A172 (cell line): ENCODE data around the gene PPP1R14C. TPM values are rescaled to one million over a fixed set of nuclear protein-coding genes. Genes with fewer than 3 reads are reported as not detected.

ENCODE experiments used
- DNase-seq: peaks from one replicate; pipeline ENCODE4 v3.0.0-alpha.2; 2015; ENCODE audit warnings: low spot score
- total RNA-seq: library from RNA; depleted of rRNA; stranded (reverse); fragments of >200 nt; shearing (Covaris generic); gene quantifications from 2 replicates; pipeline ENCODE4 v1.2.3, GENCODE V29; 2014

The PPP1R14C gene
- total RNA-seq, 1 experiment from 2014 or later: 0.03 TPM

DNA sequence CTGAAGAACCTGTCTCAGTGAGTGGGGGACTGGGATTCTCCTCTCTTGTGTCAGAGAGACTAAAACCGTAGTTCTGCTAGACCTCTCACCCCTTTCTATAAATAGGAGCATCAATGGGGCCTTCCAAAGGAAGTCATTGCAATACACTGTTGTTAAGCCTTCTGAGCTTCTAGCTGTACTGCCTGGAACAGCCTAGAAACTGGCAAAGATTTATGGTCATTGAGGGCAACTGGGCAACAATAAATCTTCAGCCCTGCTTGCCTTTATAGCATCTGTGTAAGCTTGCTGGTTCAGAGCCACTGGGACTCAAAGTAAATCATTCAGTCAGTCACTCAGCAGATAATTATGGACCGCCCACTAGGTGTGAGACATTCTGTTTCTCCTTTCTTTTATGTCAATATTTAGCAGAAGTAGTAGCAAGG lies 53.2 kb downstream of the PPP1R14C start:
- DNase-seq: peak; percentile 56

DNA sequence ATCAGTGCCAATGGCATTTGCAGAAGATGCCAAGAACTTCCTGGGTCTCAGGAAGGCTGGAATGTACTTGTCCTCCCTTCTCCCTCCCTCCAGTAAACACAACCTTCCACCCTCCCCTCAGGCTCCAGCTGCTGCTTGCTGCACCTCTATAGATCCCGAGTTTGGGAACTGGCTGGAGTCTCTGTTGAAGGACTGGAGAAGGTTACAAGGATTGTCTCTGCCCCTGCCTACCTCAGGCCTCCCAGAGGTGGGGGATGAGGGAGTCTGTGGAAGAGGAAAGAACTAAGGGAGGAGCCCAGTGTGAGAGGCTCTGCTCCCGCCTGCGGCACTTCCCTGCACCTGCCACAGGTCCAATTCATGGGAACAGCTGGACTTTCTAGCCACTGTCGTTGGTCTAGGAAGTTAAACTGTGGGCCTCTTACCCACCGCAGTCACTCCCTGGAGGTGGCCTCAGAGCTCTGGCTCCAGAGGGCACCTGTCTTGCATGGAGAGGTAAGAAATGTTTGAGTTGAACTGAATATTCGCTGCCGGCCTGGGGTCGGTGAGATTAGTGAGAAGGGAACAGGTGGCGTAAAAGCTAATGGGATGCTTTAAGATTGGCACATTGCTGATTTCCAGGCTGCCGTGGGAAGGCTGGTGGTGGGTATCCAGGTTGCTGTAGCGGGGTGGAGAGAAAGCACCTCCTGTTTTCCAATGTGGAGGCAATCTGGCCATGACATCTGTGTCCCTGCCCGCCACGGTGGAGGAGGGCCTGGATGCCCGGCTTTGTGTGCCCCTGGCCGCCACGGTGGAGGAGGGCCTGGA lies 54.3 kb downstream of the PPP1R14C start:
- DNase-seq: no peak

DNA sequence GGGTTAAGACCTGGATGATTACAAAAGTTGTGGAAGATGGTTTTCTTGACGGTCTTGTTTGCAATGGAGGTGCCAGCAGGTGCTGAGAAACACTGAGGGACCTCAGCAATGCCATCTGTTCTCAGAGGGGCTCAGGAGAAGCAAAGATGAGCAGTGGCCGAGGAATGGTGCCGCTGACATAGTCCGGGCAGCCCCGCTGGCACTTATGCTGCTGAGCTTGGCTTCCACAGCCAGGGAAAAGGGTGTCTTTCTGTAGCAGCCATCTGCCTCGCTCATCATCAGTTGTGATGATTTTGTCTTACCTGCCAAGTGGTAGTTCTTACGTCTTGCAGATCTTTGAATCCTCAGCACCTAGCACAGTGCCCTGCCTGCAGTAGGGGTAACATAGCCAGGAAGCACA lies 55.7 kb downstream of the PPP1R14C start:
- no peak for DNase-seq

DNA sequence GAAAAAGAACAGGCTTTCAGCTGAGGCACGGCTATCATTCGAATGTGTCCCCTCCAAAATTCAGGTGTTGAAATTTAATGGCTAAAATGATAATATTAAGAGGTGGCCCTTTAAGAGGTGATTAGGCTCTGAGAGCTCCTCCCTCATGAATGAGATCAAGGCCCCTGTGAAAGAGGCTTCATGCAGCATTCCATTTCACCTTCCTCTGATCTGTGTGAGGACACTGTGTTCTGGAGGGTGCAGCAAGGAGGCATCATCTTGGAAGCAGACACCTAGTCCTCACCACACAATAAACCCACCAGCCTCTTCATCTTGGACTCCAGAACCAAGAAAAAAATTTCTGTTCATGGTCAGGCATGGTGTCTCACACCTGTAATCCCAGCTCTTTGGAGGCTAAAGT lies 56.4 kb downstream of the PPP1R14C start:
- DNase-seq: no peak

DNA sequence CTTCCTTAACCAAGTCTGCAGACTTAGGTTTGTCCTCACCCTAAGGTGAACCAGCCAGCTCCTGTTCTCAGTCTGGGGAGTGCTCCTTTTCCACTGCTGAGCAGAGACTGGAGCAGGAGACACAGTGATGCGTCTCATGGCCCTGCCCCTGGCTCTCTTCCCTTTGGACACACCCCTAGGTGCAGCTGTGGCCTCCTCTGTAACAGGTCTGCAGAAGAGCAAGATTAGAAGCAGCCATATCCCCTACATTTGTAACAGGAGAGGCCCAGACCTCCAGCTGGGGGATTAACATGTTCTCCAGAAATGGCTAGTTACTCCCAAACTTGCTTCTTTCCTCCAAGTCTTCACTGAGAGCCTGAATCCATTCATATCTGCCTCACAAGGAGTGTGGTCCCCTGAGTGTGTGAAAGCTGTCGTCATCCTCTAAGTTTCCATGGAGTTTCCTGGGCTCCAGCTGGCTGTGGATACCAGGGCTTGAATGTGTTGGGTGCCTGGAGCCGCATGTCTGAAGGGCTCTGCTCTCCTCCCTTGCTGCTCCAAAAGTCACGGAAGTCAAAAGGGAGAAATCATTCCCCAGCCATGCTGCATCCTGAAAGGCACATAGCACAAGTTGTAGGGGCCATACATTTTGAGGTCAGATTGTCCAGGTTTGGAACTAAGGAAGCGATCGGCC lies 57.7 kb downstream of the PPP1R14C start:
- DNase-seq: no peak

DNA sequence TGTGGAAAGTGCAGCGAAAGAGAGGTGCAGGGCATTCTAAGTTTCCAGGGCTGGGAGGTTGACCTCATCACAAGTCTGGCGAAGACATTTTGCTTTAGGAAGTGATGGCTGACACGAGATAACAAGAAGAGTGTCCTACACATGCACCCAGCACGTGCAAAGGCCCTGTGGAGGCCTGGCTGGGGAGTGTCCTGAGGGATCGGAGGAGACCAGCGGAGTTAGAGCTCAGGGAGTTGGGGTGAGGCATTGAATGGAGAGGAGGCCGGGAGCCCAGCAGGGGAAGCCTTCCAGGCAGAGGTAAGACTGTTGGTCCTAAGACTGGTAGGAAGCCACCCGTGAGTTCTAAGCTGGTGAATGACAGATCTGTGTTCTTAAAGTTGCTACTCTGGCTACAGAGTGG lies 58.4 kb downstream of the PPP1R14C start:
- DNase-seq: no peak

DNA sequence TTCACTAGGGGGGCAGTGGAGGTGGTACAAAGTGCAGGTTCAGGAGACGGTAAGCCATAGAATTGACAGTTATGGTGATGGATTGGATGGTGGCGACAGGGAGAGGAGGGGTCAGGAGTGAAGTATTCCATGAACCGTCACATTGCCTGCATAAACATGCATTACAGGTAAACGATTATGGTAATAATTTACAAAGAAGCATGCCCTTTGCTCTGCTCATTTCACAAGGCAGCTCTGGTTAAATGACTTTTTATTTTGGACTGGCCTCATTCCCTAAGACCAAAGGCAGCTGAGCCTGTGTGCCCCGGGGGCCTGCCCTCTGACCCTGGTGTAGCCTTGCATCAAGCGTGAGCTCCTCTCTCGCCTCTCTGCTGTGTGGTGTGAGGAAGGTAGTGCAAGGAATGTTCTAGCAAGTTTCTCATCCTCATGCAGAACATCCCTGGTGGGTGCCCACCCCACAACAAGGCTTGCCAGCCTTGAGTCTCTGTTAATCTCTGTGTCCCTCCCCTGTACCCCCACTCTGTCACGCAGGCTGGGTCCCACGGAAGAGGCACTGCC lies 59.0 kb downstream of the PPP1R14C start:
- no peak for DNase-seq

DNA sequence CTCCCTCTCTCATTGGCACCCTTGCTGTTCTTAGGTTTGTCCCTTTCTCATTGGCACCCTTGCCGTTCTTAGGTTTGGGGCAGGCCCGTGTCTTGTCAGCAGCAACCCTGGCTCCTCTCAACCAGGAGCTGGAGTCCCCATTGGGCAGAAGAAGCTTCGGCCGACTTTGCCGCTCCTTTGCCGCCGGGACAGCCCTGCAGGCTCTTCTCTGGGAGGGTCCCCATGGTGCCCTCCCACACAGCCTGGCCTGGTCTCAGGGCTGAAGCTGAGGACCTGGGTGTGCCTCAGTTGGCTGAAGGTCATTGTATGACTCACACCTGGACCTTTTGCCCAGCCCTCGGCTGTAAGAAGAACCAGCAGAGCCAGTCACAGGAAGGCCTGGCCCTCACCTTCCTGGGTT lies 59.6 kb downstream of the PPP1R14C start:
- no peak for DNase-seq

DNA sequence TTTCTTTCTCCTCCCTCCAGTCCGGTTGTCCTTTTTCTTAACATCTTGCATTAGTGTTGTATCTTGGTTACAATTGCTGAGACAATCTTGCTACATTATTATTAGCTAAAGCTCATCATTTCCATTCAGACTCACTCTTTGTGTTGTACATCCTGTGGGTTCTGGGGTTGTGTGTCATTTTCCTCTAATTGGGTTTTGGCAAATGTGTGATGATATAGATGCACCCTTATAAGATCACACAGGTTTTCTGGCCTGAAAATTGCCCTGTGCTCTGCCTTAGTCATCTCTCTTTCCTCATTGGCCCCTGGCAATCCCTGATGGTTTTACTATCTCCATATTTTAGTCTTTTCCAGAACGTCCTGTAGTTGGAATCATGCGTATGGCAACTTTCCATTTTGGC lies 60.1 kb downstream of the PPP1R14C start:
- DNase-seq: no peak

DNA sequence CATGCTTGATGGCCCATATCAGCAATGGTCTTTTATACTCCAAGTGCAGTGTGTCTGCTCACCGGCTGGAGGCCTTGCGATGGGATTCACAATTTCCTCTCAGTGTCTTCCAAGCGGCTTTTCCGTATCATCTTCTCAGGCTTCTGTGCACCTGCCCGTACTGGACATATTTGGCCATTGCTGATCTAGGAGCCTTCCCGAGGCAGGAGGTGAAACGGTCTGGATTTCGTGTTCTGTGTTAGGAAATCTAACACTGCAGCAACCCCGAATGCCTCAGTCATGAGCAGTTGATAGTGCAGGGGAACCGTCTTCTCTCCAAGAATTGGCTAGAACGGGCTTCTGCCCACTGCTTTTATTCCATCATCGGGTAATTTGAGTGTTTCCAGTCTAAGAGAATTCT lies 60.5 kb downstream of the PPP1R14C start:
- no peak for DNase-seq

DNA sequence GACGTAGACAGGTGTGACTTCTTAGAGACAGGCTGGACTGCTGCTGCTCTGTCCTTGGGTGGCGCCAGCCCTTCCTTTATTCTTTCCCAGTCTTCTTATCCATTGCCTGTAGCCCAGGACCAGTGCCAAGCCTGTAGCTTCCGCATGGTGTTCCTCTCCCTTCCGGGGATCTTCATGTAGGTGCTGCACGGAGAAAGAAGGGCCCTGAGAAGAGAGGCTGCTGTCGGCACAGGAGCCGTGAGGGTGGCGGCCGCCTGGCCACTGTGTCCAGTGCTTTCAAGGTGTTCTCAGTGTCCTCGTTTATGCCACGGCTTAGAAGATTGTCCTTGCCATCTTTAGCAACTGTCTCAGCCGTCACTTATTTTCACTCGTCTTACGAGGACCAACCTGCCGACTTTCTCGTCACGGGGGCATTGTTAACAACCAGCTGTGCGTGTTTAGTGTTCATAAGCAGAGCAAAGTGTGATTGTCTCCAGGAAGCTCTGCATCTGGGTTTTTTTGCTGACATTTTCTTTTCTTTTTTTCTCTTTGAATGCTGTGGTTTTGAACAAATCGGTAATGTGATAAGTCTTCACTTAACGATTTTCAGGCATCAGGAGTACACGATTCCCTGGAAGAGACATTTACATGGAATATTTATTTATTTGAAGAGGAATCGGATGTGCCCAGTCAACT lies 61.2 kb downstream of the PPP1R14C start:
- no peak for DNase-seq

DNA sequence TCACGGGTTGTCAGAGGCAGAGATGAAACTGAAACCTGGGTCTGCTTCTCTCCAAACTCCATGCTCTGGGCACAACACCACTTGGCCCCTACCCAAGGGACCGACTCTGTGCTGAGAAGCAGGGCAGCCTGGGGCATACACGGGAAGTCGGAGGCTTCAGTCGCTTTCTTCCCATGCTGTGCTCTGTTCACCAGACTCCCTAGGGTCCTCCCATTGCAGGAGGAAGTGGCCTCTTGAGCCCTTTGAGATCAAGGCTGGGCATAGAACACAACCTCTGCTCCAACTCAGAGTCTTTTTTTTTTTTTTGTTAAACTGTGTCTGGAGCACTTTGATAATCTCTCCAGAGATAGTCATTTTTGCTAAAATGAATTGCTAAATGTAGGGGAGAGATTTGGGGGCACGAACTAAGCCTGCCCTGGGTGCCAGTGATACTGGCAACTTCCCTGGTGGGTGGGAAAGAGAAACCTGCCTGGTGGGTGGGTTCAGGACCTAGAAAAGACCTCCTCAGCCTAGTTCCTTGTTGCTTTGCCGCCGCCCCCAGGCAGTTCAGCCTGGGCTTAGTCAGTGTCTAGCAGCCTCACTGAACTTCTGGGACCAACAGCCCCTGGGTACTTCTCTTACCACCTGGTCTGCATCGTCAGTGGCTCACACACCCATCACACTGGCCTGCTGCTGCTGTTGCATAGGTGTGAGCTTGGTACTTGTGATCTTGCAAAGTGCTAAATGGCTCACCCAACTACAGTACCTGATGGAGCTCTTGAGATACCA lies 62.0 kb downstream of the PPP1R14C start:
- no peak for DNase-seq

DNA sequence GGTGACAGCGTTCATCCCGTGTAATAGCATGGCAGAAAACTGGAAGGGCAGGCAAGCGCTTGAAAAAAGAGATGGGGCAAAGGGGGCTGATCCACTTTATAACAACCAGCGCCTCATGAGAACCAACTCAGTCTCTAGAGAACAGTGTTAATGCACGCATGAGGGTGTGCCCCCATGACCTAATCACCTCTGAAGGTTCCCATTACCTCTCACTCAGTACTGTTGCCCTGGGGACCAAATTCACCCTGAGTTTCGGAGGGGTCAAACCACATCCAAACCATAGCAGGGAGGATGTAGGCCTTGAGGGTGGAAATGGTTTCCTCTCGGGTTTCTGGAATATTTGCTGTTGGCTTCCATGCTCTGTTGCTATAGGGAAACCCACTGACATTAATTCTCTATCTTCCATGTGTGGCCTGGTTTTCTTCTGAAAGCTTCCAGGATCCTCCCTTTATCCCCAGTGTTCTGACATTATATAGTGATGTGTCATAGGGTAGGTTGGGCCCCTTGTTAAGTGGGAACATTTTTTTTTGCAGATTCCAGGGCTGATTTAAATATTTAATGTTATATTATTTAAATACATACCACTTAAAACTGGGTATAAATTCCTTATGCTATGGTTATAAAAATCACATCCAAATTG lies 65.2 kb downstream of the PPP1R14C start:
- DNase-seq: peak; percentile 23

DNA sequence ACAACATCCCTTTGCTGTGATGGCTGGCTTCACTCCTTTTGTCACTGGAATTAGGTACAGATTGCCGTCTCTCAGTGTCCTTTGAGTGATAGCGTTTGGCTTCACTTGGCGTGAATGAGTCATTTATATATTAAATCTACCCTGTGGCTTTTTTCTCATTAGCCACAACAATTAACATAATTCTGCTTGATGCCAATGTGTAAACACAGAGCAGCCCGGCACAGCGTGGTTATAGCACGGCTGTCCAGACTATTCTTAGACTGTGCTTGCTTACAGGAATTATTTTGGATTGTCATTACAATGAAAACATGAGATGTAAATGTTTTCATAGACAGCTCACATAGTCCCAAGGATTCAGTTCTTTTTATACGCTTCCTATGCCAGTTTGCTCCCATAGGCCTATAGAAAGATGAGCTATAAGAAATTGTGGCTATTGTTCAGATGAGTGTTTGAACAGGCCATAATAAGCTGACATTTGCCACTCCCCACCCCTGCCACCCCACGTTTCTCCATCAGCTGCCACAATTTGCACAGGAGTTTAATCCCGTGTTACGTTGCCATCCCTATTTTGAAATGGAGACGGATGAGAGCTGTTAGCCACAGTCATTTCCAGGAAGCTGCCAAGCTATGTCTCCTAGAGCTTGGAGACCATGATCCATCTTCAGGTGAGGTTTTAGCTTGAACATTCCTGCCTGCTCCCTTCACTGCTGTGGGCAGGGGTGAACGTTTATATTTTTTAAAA lies 65.9 kb downstream of the PPP1R14C start:
- DNase-seq: no peak

DNA sequence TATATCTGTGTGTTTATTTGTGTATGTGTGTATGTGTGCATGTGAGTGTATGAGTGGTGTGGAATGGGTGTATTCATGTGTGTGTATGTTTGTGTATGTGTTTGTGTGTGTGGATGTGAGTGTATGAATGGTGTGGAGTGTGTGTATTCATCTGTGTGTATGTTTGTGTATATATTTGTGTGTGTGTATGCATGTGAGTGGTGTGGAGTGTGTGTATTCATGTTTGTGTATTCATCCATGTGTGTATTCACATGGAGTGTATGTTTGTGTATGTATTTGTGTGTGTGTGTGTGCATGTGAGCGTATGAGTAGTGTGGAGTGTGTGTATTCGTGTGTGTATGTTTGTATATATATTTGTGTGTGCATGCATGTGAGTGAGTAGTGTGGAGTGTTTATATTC lies 66.6 kb downstream of the PPP1R14C start:
- no peak for DNase-seq

DNA sequence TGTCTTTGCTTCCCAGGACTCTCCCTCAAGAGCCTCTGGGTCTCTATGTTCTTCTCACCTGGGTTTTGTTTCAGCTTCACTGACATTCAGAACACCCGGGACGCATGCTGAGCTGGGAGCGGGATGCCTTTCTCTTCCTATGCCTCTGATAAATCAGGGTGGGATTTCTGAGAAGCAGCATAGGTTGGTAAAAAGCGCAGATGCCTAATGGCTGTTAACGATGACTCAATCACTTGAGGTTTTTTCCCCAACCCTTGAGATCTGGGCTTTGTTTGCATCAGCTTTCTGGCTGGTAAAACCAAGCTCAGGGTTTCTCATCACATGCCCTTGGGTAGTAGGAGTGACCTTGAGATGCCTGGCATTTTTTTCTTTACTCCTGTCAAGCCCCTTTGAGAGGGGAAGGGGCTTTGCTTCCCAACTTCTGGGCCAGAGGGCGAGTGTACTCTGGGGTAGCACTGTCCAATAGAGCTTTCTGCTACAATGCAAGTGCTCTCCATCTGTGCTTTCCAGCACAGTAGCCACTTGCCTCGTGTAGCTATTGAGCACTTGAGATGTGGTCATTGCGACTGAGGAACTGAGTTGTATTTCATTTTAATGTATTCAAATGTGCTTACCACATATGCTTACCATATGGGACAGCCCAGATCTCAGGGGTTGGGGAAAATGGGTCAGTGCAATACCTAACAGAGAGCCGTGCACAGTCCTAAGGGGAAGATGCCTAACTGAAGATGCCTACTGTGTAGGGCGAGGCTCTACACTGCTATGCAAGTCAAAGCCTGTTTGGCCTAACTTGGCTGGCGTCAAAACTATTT lies 69.1 kb downstream of the PPP1R14C start:
- peak; percentile 25 for DNase-seq

DNA sequence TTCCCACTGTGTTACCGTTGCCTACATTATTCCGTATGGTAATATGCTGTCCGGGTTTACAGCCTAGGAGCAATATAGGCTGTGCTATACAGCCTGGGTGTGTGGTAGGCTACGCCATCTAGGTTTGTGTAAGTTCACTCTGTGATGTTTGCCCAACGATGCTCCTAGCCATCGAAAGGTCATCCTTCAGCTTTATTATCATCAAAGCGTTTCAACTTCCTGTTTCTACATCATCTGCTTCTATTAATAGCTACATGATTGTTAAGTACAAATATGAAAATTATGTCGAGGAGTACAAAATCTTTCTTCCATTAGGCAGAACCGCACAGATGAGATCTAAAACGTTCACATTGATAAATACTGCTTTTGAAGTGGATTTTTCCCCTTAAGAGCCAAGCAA lies 69.9 kb downstream of the PPP1R14C start:
- no peak for DNase-seq

DNA sequence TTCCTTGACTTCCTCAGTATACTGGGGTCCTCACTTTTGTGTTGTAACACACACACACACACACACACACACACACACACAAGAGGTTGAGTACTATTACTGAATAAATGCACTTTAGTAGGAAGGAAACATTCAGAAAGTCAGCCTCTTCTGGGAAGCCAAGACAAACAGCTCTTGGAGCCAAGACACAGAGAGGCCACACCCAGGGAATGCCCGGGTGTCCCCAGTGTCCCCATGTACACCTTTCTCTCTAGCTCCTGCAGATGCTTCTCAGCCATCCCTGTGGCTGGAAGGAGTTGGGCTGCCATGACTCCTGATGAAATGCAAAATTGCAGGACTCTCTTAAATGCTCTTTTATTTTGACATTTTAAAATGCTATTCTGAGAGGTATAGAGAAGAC lies 70.5 kb downstream of the PPP1R14C start:
- DNase-seq: no peak

DNA sequence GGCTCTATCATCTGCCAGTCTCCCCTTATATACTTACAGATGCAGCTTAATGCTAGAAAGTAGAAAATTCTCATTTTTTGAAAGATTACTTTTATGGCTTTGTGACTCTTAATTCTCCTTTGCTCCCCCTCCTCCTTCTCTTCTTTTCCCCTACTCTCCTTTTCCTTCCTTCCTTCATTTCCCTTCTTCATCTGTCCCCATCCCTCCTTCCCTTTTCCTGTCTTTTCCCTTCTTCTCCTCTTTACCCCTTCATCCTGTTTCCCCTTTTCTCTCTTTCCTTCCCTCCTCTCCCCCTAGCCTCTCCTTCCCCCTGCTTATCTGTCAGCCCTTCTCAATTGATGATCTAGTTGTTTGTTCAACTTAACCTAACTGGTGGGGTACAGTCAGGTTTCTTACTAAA lies 71.5 kb downstream of the PPP1R14C start:
- no peak for DNase-seq
